Naive thymus-derived CD8-positive, alpha-beta T cell (primary cell): Measurements from ENCODE around the gene TBCA. TPM values are rescaled to one million over a fixed set of nuclear protein-coding genes. Genes with fewer than 3 reads are reported as not detected.

ENCODE experiments used
- ATAC-seq, 2 donors: fragments of 150-1000 bp; cut with Tn5 transposase in 1 of 2; sonication (Bioruptor Pico), chemical (Tn5 transposase) in 1 of 2; 1 replicate in 1 of 2; 2 replicates in 1 of 2; pipeline ENCODE4 v1.10.0; 2021; ENCODE audit warnings: mild to moderate bottlenecking in 2 of 2, moderate library complexity in 2 of 2
- POLR2A ChIA-PET: fragments of 350-600 bp; sonication (Branson Sonifier 250); formaldehyde crosslinking; loops from one replicate; lab custom pipeline; 2021; ENCODE audit warnings: antibody characterized with exemption; lab: Charles Lee
- DNase-seq, 10 donors: peaks; one replicate each; pipeline versions ENCODE4 v3.0.0 to v3.0.0-alpha.2; 2020 to 2022
- H3K27ac Mint-ChIP-seq, 10 donors: one replicate each; pipeline ENCODE4 v1.8.0; 2020 to 2022; ENCODE audit warnings: mild to moderate bottlenecking in 10 of 10, mixed read lengths in 10 of 10, moderate library complexity in 4 of 10, inconsistent platforms in 1 of 10
- H3K27me3 Mint-ChIP-seq, 5 donors: one replicate each; pipeline ENCODE4 v1.8.0; 2021 to 2022; ENCODE audit warnings: mixed read lengths in 5 of 5
- H3K36me3 Mint-ChIP-seq, 3 donors: one replicate each; pipeline ENCODE4 v1.8.0; 2020 to 2022; ENCODE audit warnings: mixed read lengths in 3 of 3, mild to moderate bottlenecking in 2 of 3, inconsistent platforms in 1 of 3
- H3K4me1 Mint-ChIP-seq, 4 donors: one replicate each; pipeline ENCODE4 v1.8.0; 2021 to 2022; ENCODE audit warnings: mixed read lengths in 4 of 4
- H3K4me3 Mint-ChIP-seq, 10 donors: one replicate each; pipeline ENCODE4 v1.8.0; 2020 to 2022; ENCODE audit warnings: mild to moderate bottlenecking in 10 of 10, mixed read lengths in 10 of 10, moderate library complexity in 6 of 10, inconsistent platforms in 1 of 10
- H3K9me3 Mint-ChIP-seq, 9 donors: one replicate each; pipeline ENCODE4 v1.8.0; 2020 to 2022; ENCODE audit warnings: mixed read lengths in 9 of 9, mild to moderate bottlenecking in 3 of 9, inconsistent platforms in 1 of 9, moderate library complexity in 1 of 9
- polyA plus RNA-seq, 3 donors: library from polyadenylated mRNA; unstranded; fragments of 300-500 nt; fragmentation: Illumina TruSeq; gene quantifications; one replicate each; pipeline ENCODE4 v1.2.3, GENCODE V29; 2021
- total RNA-seq, 8 experiments: library from RNA in 2 of 8; stranded (reverse) in 2 of 8; gene quantifications; one replicate each; pipeline ENCODE4 v1.2.3 and lab custom pipeline; 2021 to 2026

The TBCA gene
- total and polyA plus RNA-seq, 5 experiments from 2014 or later, result 134 to 218 (median 169) TPM

- Mint-ChIP-seq H3K36me3 (no peaks in the 10 kb centered on the region), H3K4me1 (no peaks in the 10 kb centered on the region), H3K27ac (no peak overlapping the region), H3K27me3 (peaks cover 0 to 7% (median 0%) of the 10 kb centered on the region in 5 donors), H3K9me3 (no peaks in the 10 kb centered on the region), H3K4me3 (peak overlapping the region in 1 of 10 donors; percentile 54)
- ATAC-seq, result no peak
- POLR2A ChIA-PET, result no interaction called here
- DNase-seq, result no peak
These were observed 8.6 kb upstream of the TBCA start for GRCh38 chr5:77784735-77785134.

- Mint-ChIP-seq H3K4me1 (peaks cover 6 to 9% (median 7%) of the 10 kb centered on the region in 4 donors), H3K4me3 (no peak overlapping the region), H3K9me3 (no peaks in the 10 kb centered on the region), H3K27me3 (peaks cover 0 to 5% (median 0%) of the 10 kb centered on the region in 5 donors), H3K36me3 (no peaks in the 10 kb centered on the region), H3K27ac (no peak overlapping the region)
- POLR2A ChIA-PET, result no interaction called here
- ATAC-seq (no peak), DNase-seq (no peak)
These were observed 4.9 kb upstream of the TBCA start for GRCh38 chr5:77781076-77781475.

DNA sequence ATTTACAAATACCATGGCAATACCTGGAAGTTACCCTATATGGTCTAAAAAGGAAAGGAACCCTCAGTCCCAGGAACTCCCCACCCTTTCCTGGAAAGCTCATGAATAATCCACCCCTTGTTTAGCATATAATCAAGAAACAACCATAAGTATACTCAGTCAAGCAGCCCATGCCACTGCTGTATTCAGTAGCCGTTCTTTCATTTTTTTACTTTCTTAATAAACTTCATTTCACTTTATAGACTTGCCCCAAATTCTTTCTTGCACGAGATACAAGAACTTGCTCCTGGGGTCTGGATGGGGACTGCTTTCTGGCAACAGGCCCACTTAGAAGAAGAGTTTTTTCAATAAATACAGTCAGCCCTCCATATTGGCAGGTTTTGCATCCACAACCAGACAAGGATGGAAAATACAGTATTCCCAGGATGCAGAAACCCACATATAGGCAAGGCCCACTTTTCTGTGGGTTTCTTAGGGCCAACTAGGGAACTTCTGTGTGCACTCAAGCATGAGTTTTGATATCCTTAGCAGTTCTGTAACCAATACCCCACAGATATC is 2.8 kb upstream of the TBCA start:
- ATAC-seq (no peak), DNase-seq (no peak)
- Mint-ChIP-seq H3K27me3 (peaks cover 0 to 4% (median 0%) of the 10 kb centered on the region in 5 donors), H3K36me3 (peaks cover 0 to under 1% (median 0%) of the 10 kb centered on the region in 3 donors), H3K27ac (no peak overlapping the region), H3K4me3 (no peak overlapping the region), H3K4me1 (peaks cover 19 to 26% (median 23%) of the 10 kb centered on the region in 4 donors), H3K9me3 (no peaks in the 10 kb centered on the region)
- POLR2A ChIA-PET, result no interaction called here

GRCh38 chr5:77778398-77778797 is 2.3 kb upstream of the TBCA start:
- H3K4me1 Mint-ChIP-seq, result peaks cover 22 to 31% (median 28%) of the 10 kb centered on the region in 4 donors
- peak overlapping the region in 3 of 10 donors; percentile 12 to 23 (median 16) for H3K27ac Mint-ChIP-seq
- no peak for DNase-seq
- no peaks in the 10 kb centered on the region for H3K9me3 Mint-ChIP-seq
- POLR2A ChIA-PET, result no interaction called here
- ATAC-seq, result no peak
- peaks cover 0 to 7% (median 0%) of the 10 kb centered on the region in 3 donors for H3K36me3 Mint-ChIP-seq
- H3K27me3 Mint-ChIP-seq, result peaks cover 0 to 4% (median 0%) of the 10 kb centered on the region in 5 donors
- peak overlapping the region in 1 of 10 donors; percentile 25 for H3K4me3 Mint-ChIP-seq

GRCh38 chr5:77777911-77778310 is 1.8 kb upstream of the TBCA start:
- Mint-ChIP-seq H3K36me3 (peaks cover 0 to 10% (median 0%) of the 10 kb centered on the region in 3 donors), H3K4me1 (peaks cover 22 to 35% (median 31%) of the 10 kb centered on the region in 4 donors), H3K9me3 (no peaks in the 10 kb centered on the region), H3K27ac (peak overlapping the region in 2 of 10 donors; percentile 12 to 16), H3K4me3 (peak overlapping the region in 3 of 10 donors; percentile 42 to 93 (median 66)), H3K27me3 (peaks cover 0 to 4% (median 0%) of the 10 kb centered on the region in 5 donors)
- ATAC-seq, result no peak
- DNase-seq, result no peak
- POLR2A ChIA-PET, result no interaction called here

DNA sequence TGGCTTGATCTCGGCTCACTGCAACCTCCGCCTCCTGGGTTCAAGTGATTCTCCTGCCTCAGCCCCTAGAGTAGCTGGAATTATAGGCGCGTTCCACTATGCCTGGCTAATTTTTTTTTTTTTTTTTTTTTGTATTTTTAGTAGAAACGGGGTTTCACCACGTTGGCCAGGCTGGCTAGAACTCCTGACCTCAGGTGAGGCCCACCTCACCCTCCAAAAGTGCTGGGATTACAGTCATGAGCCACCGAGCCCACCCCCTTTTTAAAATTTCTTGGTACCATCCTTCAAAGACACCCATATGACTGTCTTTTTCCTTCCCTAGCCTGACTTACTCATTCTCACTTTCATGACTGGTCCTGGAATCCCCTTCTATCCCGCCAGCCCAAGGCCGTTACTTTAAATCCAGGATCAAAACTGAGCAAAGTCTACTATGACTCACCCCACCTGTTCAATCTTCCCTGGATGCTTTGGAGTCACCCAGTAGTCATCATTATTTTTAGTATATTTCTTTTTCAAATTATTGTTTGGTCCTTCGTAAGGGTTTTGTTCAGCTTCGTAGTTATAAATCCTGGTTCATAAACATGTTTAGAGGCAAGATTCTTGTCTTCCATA is 1.2 kb upstream of the TBCA start:
- peak overlapping the region in 7 of 10 donors; percentile 12 to 78 (median 48) for H3K27ac Mint-ChIP-seq
- POLR2A ChIA-PET, result interaction anchor here (0.8 kb wide), 1 partner anchor 285 kb away, joined by 3 read pairs; the partner anchor contains the start of gene WDR41

GRCh38 chr5:77776554-77777206 is 541 bp upstream of the TBCA start:
- H3K4me3 Mint-ChIP-seq, result peak overlapping the region; percentile 89 to 98 (median 94)
- peaks cover 0 to 2% (median 0%) of the 10 kb centered on the region in 5 donors for H3K27me3 Mint-ChIP-seq
- H3K27ac Mint-ChIP-seq, result peak overlapping the region; percentile 91 to 100 (median 97)
- H3K4me1 Mint-ChIP-seq, result peaks cover 25 to 41% (median 38%) of the 10 kb centered on the region in 4 donors
- DNase-seq, result no peak
- H3K9me3 Mint-ChIP-seq, result no peaks in the 10 kb centered on the region
- ATAC-seq, result peak in 1 of 2 donors; percentile 0
- POLR2A ChIA-PET, result interaction anchor here (0.8 kb wide), 1 partner anchor 284 kb away, joined by 3 read pairs; the partner anchor contains the start of gene WDR41
- peaks cover 0 to 20% (median 1%) of the 10 kb centered on the region in 3 donors for H3K36me3 Mint-ChIP-seq

More for the DNA sequence above, 1.2 kb upstream of the TBCA start:
- H3K4me1 Mint-ChIP-seq, result peaks cover 22 to 37% (median 32%) of the 10 kb centered on the region in 4 donors
- H3K27me3 Mint-ChIP-seq, result peaks cover 0 to 2% (median 0%) of the 10 kb centered on the region in 5 donors
- DNase-seq (no peak), ATAC-seq (no peak)
- no peaks in the 10 kb centered on the region for H3K9me3 Mint-ChIP-seq
- H3K36me3 Mint-ChIP-seq, result peaks cover 0 to 13% (median 0%) of the 10 kb centered on the region in 3 donors
- H3K4me3 Mint-ChIP-seq, result peak overlapping the region; percentile 6 to 93 (median 45)

DNA sequence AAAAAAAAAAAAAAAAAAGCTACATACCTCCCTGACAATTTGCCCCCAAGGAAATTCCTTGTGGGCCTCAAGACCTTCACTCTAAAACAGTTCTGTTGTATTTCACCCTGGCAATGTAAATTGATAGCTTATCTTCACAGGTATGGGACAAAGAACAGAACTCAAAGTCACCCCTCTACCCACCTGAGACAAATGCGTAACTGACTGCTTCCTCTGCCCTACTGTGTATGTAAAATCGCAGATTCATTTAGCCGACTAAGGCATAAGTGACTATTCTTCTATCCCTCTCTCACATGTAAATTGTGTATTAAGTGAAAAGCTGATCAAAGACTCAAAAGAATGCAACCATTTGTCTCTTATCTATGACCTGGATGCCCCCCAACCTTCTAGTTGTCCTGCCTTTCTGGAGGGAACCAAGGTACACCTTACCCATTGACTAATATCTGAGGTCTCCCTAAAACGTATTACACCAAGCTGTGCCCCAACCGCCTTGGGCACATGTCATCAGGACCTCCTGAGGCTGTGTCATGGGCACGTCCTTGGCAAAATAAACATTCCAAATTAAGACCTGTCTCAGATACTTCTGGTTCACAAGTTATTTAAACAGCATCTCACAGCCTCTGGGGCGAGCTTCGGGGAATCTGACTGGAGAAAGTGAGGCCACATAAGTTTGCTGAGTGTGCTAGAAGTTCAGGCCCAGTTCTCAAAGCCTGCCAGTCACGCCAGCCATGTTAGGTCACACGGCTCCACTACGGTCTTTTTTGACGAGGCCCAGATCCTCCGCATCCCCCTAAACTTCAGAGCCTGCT is 954 bp downstream of the TBCA start:
- Mint-ChIP-seq H3K27me3 (peaks cover 0 to 2% (median 0%) of the 10 kb centered on the region in 5 donors), H3K36me3 (peaks cover 5 to 34% (median 6%) of the 10 kb centered on the region in 3 donors), H3K4me3 (peak overlapping the region; percentile 87 to 95 (median 91)), H3K9me3 (no peaks in the 10 kb centered on the region), H3K27ac (peak overlapping the region; percentile 95 to 100 (median 98)), H3K4me1 (peaks cover 32 to 55% (median 48%) of the 10 kb centered on the region in 4 donors)
- POLR2A ChIA-PET, result interaction anchor here (0.8 to 1.3 kb wide), 3 partner anchors 128 to 519 kb away, joined by 3 read pairs; partner anchors contain the start of gene AP3B1
- DNase-seq, result peak in 1 of 10 donors; percentile 3
- peak; percentile 26 to 27 for ATAC-seq

DNA sequence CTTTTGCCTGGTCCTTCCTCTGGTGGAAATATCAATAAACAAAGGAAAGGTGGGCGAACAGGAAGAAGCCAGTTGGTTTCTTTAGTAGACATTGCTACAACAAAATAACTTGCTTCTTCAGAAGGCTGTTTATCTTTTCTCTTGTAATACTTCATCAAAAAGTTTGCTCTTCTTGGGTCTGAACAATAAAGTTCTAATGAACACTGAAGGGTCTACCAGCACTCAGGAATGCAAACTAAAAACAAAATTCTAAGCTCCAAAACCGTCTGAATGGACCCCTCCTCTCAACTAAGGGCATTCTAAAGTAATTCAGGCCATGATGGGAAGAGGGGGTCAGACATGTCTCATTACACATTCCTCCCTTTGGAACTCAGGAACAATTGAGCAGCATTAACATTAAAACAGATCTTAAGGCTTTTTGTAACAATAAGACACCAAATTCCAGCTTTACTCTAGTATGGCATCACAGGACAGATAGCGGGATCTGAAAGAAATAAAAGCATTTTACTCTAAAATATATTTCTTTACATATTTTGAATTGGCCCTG is 2.3 kb downstream of the TBCA start:
- H3K27me3 Mint-ChIP-seq, result peaks cover 0 to 2% (median 0%) of the 10 kb centered on the region in 5 donors
- H3K27ac Mint-ChIP-seq, result peak overlapping the region in 9 of 10 donors; percentile 30 to 97 (median 59)
- peaks cover 36 to 62% (median 56%) of the 10 kb centered on the region in 4 donors for H3K4me1 Mint-ChIP-seq
- H3K36me3 Mint-ChIP-seq, result peaks cover 6 to 39% (median 9%) of the 10 kb centered on the region in 3 donors
- ATAC-seq, result no peak
- H3K4me3 Mint-ChIP-seq, result peak overlapping the region in 9 of 10 donors; percentile 19 to 93 (median 57)
- H3K9me3 Mint-ChIP-seq, result no peaks in the 10 kb centered on the region
- POLR2A ChIA-PET, result no interaction called here
- DNase-seq, result no peak

GRCh38 chr5:77772729-77773128 is 3.4 kb downstream of the TBCA start:
- ATAC-seq, result no peak
- Mint-ChIP-seq H3K4me1 (peaks cover 37 to 71% (median 62%) of the 10 kb centered on the region in 4 donors), H3K4me3 (peak overlapping the region in 1 of 10 donors; percentile 54), H3K36me3 (peaks cover 6 to 43% (median 13%) of the 10 kb centered on the region in 3 donors), H3K27me3 (peaks cover 0 to 2% (median 0%) of the 10 kb centered on the region in 5 donors), H3K27ac (no peak overlapping the region), H3K9me3 (no peaks in the 10 kb centered on the region)
- POLR2A ChIA-PET, result no interaction called here
- DNase-seq, result no peak

GRCh38 chr5:77771452-77771851 is 4.7 kb downstream of the TBCA start:
- no peak for DNase-seq
- Mint-ChIP-seq H3K4me1 (peaks cover 42 to 78% (median 67%) of the 10 kb centered on the region in 4 donors), H3K9me3 (no peaks in the 10 kb centered on the region), H3K27ac (peak overlapping the region in 1 of 10 donors; percentile 58), H3K27me3 (peaks cover 0 to 2% (median 0%) of the 10 kb centered on the region in 5 donors), H3K36me3 (peaks cover 6 to 54% (median 25%) of the 10 kb centered on the region in 3 donors), H3K4me3 (peak overlapping the region in 8 of 10 donors; percentile 0 to 67 (median 36))
- ATAC-seq, result no peak
- POLR2A ChIA-PET, result no interaction called here
